HepG2 (cell line): Measurements from ENCODE around the gene ADPRS. TPM values are rescaled to one million over a fixed set of nuclear protein-coding genes. Genes with fewer than 3 reads are reported as not detected.

Experiments
- ATAC-seq: fragments of 200-7000 bp; cut with Tn5 transposase; 3 replicates; pipeline ENCODE4 v1.9.1; 2020; ENCODE audit warnings: mild to moderate bottlenecking, moderate library complexity
- BruUV-seq: library from RNA; stranded (reverse); fragments of 400-500 nt; replicated peaks from 2 replicates; lab custom pipeline; 2021; lab: Mats Ljungman, UMichigan
- CTCF ChIA-PET: fragments of 300-600 bp; formaldehyde crosslinking; extraction: SDS; loops from one replicate; lab custom pipeline; 2021; ENCODE audit warnings: low total read pairs, inconsistent platforms, low intra/inter-chr PET ratio; lab: Yijun Ruan, JAX
- POLR2A ChIA-PET: fragments of 350-600 bp; sonication (Branson Sonifier 250); formaldehyde crosslinking; loops from one replicate; lab custom pipeline; 2020; ENCODE audit warnings: antibody characterized with exemption, inconsistent platforms; lab: Yijun Ruan, JAX
- DNase-seq: peaks from one replicate; pipeline ENCODE4 v3.0.0-alpha.2; 2015; ENCODE audit warnings: low spot score
- FAIRE-seq: peaks from 3 replicates; lab custom pipeline; 2011; peaks lifted over from hg19 to GRCh38; lab: Jason Lieb, UNC
- H2AFZ ChIP-seq: one replicate; pipeline ENCODE4 v1.6.1; 2011; ENCODE audit warnings: low read length, inconsistent platforms
- H3K27ac ChIP-seq: fragments of 300-600 bp; 3 replicates; pipeline ENCODE4 v1.8.0; 2011; ENCODE audit warnings: mixed run types, mild to moderate bottlenecking, mixed read lengths, low read length, inconsistent platforms; ENCODE audit not compliant: insufficient read depth; ENCODE audit errors: extremely low read length
- H3K27me3 ChIP-seq, 2 experiments: fragments of 200-600 bp in 1 of 2; 2 replicates in 1 of 2; 3 replicates in 1 of 2; pipeline versions ENCODE4 v1.6.0 to v1.8.0; 2011; ENCODE audit warnings: low read length in 2 of 2, mild to moderate bottlenecking in 2 of 2, moderate library complexity in 2 of 2, inconsistent platforms in 1 of 2; ENCODE audit not compliant: insufficient read depth in 2 of 2, control insufficient read depth in 1 of 2
- H3K36me3 ChIP-seq, 2 experiments: fragments of 200-600 bp in 1 of 2; replicated peaks in 1 of 2; 2 replicates in 1 of 2; 3 replicates in 1 of 2; pipeline versions ENCODE4 v1.5.1 to v1.8.0; 2011; ENCODE audit warnings: low read length in 2 of 2, inconsistent platforms in 1 of 2; ENCODE audit not compliant: insufficient read depth in 2 of 2, control insufficient read depth in 1 of 2
- H3K4me1 ChIP-seq: 2 replicates; pipeline ENCODE4 v1.5.1; 2012; ENCODE audit warnings: low read length, inconsistent platforms; ENCODE audit not compliant: insufficient read depth
- H3K4me2 ChIP-seq: 2 replicates; pipeline ENCODE4 v1.6.0; 2011; ENCODE audit warnings: low read depth, low read length, inconsistent platforms
- H3K4me3 ChIP-seq, 3 experiments: fragments of 200-600 bp in 1 of 3; sonication (generic), shearing (Covaris generic) in 1 of 3; replicated peaks in 1 of 3; 2 replicates each; pipeline ENCODE4 v1.5.1; 2011 to 2016; ENCODE audit warnings: low read length in 3 of 3, inconsistent platforms in 2 of 3, low read depth in 2 of 3, mild to moderate bottlenecking in 2 of 3, control low read depth in 1 of 3, mixed read lengths in 1 of 3; ENCODE audit not compliant: insufficient read depth in 1 of 3
- H3K79me2 ChIP-seq: one replicate; pipeline ENCODE4 v1.6.1; 2011; ENCODE audit warnings: low read length, inconsistent platforms; ENCODE audit not compliant: insufficient read depth
- H3K9ac ChIP-seq: 2 replicates; pipeline ENCODE4 v1.6.0; 2011; ENCODE audit warnings: mild to moderate bottlenecking, low read depth, low read length, inconsistent platforms; ENCODE audit not compliant: insufficient read depth
- H3K9me3 ChIP-seq: 2 replicates; pipeline ENCODE4 v1.5.1; 2012; ENCODE audit warnings: mild to moderate bottlenecking, low read length
- H4K20me1 ChIP-seq: 2 replicates; pipeline ENCODE4 v1.6.0; 2011; ENCODE audit warnings: inconsistent platforms, mild to moderate bottlenecking, low read length, moderate library complexity; ENCODE audit not compliant: insufficient read depth
- IRF2 ChIP-seq: IDR thresholded peaks from 2 replicates; pipeline ENCODE4 v1.6.1; 2018; ENCODE audit warnings: missing genetic modification reagents, missing compliant biosample characterization
- SALL1 ChIP-seq: sonication (generic); formaldehyde crosslinking; IDR thresholded peaks from 2 replicates; pipeline ENCODE4 v1.8.0; 2022; ENCODE audit warnings: mild to moderate bottlenecking, missing genetic modification reagents
- ZMYM2 ChIP-seq: sonication (generic); formaldehyde crosslinking; IDR thresholded peaks from 2 replicates; pipeline ENCODE4 v1.8.0; 2022; ENCODE audit warnings: mild to moderate bottlenecking, missing genetic modification reagents
- WGBS: methylation state at CpG from one replicate; pipeline ENCODE4 v1.1.6; 2017; ENCODE audit warnings: low lambda C conversion rate; 5-methylcytosine and 5-hydroxymethylcytosine counted together
- in situ Hi-C: cut with HindIII; loops from 2 replicates; pipeline ENCODE4 v1.10.0; 2017; ENCODE audit warnings: low pct_unique_long_range_greater_than_20kb; ENCODE audit not compliant: extremely low pct_ligation_motif_present
- intact Hi-C: fragments of 100-400 bp; cut with micrococcal nuclease; formaldehyde crosslinking; loops from one replicate; pipeline ENCODE4 v1.10.0; 2022; ENCODE audit not compliant: unreplicated experiment
- polyA plus RNA-seq, 8 experiments: library from polyadenylated mRNA; depleted of rRNA in 3 of 8; stranded (reverse) in 7 of 8; unstranded in 1 of 8; fragments of >200 nt; fragmentation: Illumina TruSeq in 4 of 8; extraction: Trizol in 4 of 8; gene quantifications; 2 replicates each; pipeline versions ENCODE4 v1.2.1 to v1.2.3, GENCODE V29; 2011 to 2016; ENCODE audit warnings: low read depth in 4 of 8, missing spikeins in 1 of 8, mixed read lengths in 1 of 8; ENCODE audit not compliant: insufficient read depth in 1 of 8
- total RNA-seq, 5 experiments: library from RNA; depleted of rRNA; stranded (reverse); fragments of >200 nt; fragmentation: Illumina TruSeq; extraction: Trizol; gene quantifications; 2 replicates each; pipeline ENCODE4 v1.2.3, GENCODE V29; 2016; ENCODE audit warnings: low read depth in 1 of 5
- TF ChIP-seq, protein P1 (sequence below): sonication (generic); formaldehyde crosslinking; IDR thresholded peaks from 2 replicates; pipeline ENCODE4 v1.5.1; 2020; ENCODE audit warnings: mild to moderate bottlenecking, missing genetic modification reagents, moderate library complexity
- TF ChIP-seq, protein P2 (sequence below): sonication (generic); formaldehyde crosslinking; IDR thresholded peaks from 2 replicates; pipeline ENCODE4 v1.5.0; 2020; ENCODE audit warnings: mild to moderate bottlenecking, missing genetic modification reagents

ADPRS gene
- total and polyA plus RNA-seq, 2 of the 13 experiments (the other 11 are each of a cell fraction or from before 2014, with no cell fraction given): 30.6 to 36.4 TPM

DNA sequence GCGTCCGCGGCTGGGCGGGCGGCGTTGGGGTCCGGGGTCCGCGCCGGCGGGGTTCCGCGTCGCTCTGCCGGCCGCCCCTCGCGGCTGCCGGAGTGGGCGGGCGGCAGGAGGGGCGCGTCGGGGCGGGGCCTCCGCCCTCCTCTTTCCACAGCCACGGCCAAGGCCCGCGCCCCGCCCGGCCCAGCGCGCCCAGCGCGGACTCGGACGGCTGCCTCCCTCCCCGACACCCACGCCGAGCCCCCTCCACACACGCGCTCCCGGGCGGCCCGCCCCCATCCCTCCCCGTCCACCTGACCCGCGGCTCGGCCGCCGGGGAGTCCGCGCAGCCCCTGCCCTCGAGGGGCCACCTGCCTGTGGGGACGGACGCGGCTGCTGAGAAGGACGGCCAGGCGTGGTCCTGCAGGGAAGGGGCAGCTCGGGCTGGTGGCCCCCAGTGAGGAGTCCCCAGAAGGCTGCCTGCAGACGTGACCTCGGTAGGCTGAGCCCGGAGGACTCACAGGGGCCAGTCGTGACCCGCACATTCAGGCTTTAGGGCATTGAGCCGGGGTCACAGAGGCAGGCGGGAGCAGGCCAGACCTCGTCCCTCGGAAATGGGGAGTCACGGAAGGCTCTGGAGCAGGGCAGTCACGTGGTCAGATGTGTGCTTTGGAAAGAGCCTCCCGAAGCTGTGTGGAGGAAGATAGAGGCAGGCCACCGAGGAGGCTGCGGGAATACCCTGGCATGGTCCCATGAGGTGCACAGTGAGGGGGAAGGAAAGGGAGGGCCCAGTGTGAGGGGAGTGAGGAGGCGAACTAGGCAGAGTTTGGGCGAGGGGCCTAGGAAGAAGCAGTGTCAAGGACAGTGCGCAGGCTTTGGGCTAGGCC, 36.7 kb downstream of the ADPRS start, which contains the start of gene COL8A2 (continued):
- TF ChIP-seq, protein P1, sequence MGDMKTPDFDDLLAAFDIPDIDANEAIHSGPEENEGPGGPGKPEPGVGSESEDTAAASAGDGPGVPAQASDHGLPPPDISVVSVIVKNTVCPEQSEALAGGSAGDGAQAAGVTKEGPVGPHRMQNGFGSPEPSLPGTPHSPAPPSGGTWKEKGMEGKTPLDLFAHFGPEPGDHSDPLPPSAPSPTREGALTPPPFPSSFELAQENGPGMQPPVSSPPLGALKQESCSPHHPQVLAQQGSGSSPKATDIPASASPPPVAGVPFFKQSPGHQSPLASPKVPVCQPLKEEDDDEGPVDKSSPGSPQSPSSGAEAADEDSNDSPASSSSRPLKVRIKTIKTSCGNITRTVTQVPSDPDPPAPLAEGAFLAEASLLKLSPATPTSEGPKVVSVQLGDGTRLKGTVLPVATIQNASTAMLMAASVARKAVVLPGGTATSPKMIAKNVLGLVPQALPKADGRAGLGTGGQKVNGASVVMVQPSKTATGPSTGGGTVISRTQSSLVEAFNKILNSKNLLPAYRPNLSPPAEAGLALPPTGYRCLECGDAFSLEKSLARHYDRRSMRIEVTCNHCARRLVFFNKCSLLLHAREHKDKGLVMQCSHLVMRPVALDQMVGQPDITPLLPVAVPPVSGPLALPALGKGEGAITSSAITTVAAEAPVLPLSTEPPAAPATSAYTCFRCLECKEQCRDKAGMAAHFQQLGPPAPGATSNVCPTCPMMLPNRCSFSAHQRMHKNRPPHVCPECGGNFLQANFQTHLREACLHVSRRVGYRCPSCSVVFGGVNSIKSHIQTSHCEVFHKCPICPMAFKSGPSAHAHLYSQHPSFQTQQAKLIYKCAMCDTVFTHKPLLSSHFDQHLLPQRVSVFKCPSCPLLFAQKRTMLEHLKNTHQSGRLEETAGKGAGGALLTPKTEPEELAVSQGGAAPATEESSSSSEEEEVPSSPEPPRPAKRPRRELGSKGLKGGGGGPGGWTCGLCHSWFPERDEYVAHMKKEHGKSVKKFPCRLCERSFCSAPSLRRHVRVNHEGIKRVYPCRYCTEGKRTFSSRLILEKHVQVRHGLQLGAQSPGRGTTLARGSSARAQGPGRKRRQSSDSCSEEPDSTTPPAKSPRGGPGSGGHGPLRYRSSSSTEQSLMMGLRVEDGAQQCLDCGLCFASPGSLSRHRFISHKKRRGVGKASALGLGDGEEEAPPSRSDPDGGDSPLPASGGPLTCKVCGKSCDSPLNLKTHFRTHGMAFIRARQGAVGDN (CRISPR knock-in tag): peak; percentile 63
- TF ChIP-seq SALL1 (CRISPR knock-in tag): 0 out of 2 replicates have a peak, but pooled peaks have one; percentile 12
- no peak for TF ChIP-seq IRF2 (CRISPR knock-in tag)
- TF ChIP-seq ZMYM2: 0 out of 2 replicates have a peak, but pooled peaks have one; percentile 51

DNA sequence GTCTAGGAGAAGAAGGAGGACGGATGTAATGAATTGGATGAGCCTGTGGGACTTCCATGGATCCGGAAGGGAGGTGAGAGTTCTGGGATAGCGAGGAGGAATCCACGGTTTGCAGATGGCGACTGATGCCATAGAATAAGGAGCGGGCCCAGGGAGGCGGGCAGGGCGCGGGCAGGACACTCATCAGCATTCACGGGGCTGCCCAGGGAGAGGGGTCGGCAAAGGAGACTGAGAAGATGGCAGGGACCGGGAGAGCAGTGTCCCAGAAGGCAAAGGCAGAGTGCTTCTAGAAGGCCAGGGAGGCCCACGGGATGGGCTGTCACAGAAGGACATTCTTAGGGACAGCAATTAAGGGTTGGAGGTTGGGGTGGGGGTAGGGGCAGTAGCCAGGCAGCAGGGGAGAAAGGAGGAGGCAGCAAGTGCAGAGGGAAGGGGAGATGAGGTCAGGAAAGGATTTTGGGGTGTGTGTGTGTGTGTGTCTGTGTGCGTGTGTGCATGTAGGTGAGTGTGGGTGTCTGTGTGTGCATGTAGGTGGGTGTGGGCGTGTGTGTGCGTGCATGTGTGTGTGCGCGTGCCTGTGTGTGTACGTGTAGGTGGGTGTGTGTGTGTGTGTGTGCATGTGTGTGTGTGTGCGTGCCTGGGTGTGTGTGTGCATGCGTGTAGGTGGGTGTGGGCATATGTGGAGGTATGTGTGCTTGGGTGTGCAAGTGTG, 37.5 kb downstream of the ADPRS start:
- Histone ChIP-seq H3K4me3 (peak overlapping the region in 1 of 3 experiments; percentile 59; a peak in 1 of 6 replicates), H3K9me3 (no peaks in the 10 kb centered on the region), H3K27ac (no peak overlapping the region), H2AFZ (no peak overlapping the region), H3K79me2 (no peaks in the 10 kb centered on the region), H3K36me3 (no peaks in the 10 kb centered on the region), H3K4me1 (peaks cover 49% of the 10 kb centered on the region), H3K9ac (no peak overlapping the region)
- DNase-seq (no peak), ATAC-seq (no peak), FAIRE-seq (no peak)
- BruUV-seq: no TSS peak
- intact Hi-C loops (no loop called here), in situ Hi-C loops (no loop called here)
- ChIA-PET CTCF (no interaction called here), POLR2A (no interaction called here)
- 53% methylated on average over 21 of the region's 21 CpGs for WGBS
- TF ChIP-seq, protein P2, sequence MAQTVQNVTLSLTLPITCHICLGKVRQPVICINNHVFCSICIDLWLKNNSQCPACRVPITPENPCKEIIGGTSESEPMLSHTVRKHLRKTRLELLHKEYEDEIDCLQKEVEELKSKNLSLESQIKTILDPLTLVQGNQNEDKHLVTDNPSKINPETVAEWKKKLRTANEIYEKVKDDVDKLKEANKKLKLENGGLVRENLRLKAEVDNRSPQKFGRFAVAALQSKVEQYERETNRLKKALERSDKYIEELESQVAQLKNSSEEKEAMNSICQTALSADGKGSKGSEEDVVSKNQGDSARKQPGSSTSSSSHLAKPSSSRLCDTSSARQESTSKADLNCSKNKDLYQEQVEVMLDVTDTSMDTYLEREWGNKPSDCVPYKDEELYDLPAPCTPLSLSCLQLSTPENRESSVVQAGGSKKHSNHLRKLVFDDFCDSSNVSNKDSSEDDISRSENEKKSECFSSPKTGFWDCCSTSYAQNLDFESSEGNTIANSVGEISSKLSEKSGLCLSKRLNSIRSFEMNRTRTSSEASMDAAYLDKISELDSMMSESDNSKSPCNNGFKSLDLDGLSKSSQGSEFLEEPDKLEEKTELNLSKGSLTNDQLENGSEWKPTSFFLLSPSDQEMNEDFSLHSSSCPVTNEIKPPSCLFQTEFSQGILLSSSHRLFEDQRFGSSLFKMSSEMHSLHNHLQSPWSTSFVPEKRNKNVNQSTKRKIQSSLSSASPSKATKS: no peak
- TF ChIP-seq SALL1 (CRISPR knock-in tag): 0 out of 2 replicates have a peak, but pooled peaks have one; percentile 5
- TF ChIP-seq, all 625 proteins: peak for 1
- 0 out of 2 replicates have a peak overlapping the region, but pooled peaks have one; percentile 65 for H3K4me2 ChIP-seq
- H3K27me3 ChIP-seq: peaks cover 11 to 41% of the 10 kb centered on the region in 2 experiments; a peak in 4 of 5 replicates
- no peaks in the 10 kb centered on the region for H4K20me1 ChIP-seq
